Measurements from ENCODE around the gene HLA-DOA.

The HLA-DOA gene

DNA sequence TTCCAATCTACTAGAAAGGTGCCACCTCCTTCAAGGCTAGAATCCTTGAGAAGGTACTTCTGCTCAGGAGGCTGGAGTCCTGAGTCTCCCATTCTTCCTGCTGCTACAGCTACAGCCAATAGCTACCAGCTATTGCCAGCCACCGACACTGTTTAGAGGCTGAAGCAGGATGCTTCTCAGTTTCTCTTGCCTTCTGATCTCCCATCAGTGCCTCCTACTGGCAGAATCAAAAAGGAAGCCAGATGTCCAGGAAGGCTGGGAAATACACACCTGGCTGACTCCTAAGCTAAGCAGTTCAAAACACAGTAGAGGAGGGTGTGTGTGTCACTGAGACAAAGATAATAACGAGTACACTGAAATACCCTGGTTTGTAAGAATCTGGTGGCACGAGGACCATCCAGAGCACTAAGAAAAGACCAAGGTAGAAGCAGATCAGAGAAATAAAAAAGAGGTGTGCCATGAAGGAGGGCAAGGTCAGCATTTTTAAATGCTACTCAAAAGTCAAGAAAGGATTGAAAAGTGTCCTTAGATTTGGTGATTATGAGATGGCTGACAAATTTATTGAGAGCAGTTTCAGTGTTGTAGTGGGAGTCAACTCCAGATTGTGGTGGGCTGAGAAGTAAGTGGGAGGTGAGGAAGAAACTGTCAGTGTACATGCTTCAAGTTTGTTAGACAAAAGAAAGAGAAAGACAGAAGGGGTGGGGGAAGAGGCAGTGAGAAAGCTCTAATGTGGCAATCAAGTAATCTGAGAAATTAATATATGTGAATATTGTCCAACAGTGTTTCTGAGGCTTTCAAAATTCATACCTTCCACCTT lies 54.2 kb downstream of the HLA-DOA start:
- no peak overlapping the region for H3K27ac ChIP-seq

DNA sequence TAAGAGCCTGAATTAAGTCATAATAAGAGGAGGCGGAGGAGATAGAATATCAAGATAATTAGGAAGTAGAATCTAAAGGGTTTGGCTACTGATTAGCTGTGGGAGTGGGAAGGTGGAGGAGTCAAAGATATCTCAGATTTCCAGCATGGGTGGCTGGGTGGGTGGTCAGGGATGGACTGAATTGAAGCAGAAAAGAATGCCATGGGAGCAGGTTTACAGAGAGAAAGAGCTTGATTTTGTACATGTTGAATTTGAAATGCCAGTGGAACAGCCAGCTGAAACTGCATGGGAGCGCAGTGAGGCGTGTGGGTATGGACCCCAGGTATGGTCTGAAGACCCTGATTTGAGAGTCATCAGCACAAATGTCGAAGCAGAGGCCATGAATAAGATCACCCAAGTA lies 55.1 kb downstream of the HLA-DOA start:
- Histone ChIP-seq H3K9me3 (ENCODE audit: control insufficient read depth, low read length) (no peaks in the 10 kb centered on the region), H3K4me1 (peaks cover 6% of the 10 kb centered on the region), H3K4me2 (ENCODE audit: low read length) (no peak overlapping the region), H3K36me3 (ENCODE audit: control insufficient read depth, insufficient read depth, low read length) (no peaks in the 10 kb centered on the region), H3K4me3 (ENCODE audit: low read depth, low read length) (no peak overlapping the region), H3K9ac (no peak overlapping the region), H3K27me3 (ENCODE audit: control insufficient read depth, insufficient read depth, low read length) (no peaks in the 10 kb centered on the region), H3K27ac (no peak overlapping the region), H2AFZ (no peak overlapping the region), H3K79me2 (peaks cover 5% of the 10 kb centered on the region)
- TF ChIP-seq, protein P1, sequence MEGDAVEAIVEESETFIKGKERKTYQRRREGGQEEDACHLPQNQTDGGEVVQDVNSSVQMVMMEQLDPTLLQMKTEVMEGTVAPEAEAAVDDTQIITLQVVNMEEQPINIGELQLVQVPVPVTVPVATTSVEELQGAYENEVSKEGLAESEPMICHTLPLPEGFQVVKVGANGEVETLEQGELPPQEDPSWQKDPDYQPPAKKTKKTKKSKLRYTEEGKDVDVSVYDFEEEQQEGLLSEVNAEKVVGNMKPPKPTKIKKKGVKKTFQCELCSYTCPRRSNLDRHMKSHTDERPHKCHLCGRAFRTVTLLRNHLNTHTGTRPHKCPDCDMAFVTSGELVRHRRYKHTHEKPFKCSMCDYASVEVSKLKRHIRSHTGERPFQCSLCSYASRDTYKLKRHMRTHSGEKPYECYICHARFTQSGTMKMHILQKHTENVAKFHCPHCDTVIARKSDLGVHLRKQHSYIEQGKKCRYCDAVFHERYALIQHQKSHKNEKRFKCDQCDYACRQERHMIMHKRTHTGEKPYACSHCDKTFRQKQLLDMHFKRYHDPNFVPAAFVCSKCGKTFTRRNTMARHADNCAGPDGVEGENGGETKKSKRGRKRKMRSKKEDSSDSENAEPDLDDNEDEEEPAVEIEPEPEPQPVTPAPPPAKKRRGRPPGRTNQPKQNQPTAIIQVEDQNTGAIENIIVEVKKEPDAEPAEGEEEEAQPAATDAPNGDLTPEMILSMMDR (IDR thresholded peaks at IDR 0.05), result no peak

More for the DNA sequence above, 54.2 kb downstream of the HLA-DOA start:
- Histone ChIP-seq H3K36me3 (ENCODE audit: control insufficient read depth, insufficient read depth, low read length) (no peaks in the 10 kb centered on the region), H3K4me2 (ENCODE audit: low read length) (no peak overlapping the region), H3K27me3 (ENCODE audit: control insufficient read depth, insufficient read depth, low read length) (no peaks in the 10 kb centered on the region), H2AFZ (no peak overlapping the region), H3K9ac (no peak overlapping the region), H3K4me1 (peaks cover 6% of the 10 kb centered on the region), H3K9me3 (ENCODE audit: control insufficient read depth, low read length) (no peaks in the 10 kb centered on the region), H3K79me2 (peaks cover 9% of the 10 kb centered on the region), H3K4me3 (ENCODE audit: low read depth, low read length) (no peak overlapping the region)
- TF ChIP-seq, protein P1 (IDR thresholded peaks at IDR 0.05), result peak; percentile 38

Measured in parathyroid adenoma (tissue), 2 donors.